Activated B cell treated with CpG ODN at 0.5 μM for 24 hours (primary cell): ENCODE results near the gene RERE. TPM values are rescaled to one million over a fixed set of nuclear protein-coding genes. Genes with fewer than 3 reads are reported as not detected.

Experiments used
- ATAC-seq: fragments of 200-7000 bp; cut with Tn5 transposase; one replicate; pipeline ENCODE4 v1.10.0; 2021; ENCODE audit warnings: low read depth, mild to moderate bottlenecking, moderate library complexity
- CTCF ChIA-PET: fragments of 350-600 bp; sonication (Branson Sonifier 250); formaldehyde crosslinking; loops from one replicate; lab custom pipeline; 2021; ENCODE audit warnings: antibody characterized with exemption; lab: Charles Lee
- POLR2A ChIA-PET: fragments of 350-600 bp; sonication (Branson Sonifier 250); formaldehyde crosslinking; loops from one replicate; lab custom pipeline; 2021; ENCODE audit warnings: antibody characterized with exemption; lab: Charles Lee
- DNase-seq: peaks from one replicate; pipeline ENCODE4 v3.0.0; 2022
- H3K27ac Mint-ChIP-seq: one replicate; pipeline ENCODE4 v1.8.0; 2020; ENCODE audit warnings: mixed read lengths
- H3K27me3 Mint-ChIP-seq: one replicate; pipeline ENCODE4 v1.8.0; 2021; ENCODE audit warnings: mixed read lengths
- H3K36me3 Mint-ChIP-seq: one replicate; pipeline ENCODE4 v1.8.0; 2021; ENCODE audit warnings: low read depth, mixed read lengths
- H3K4me1 Mint-ChIP-seq: one replicate; pipeline ENCODE4 v1.8.0; 2021; ENCODE audit warnings: mixed read lengths
- H3K4me3 Mint-ChIP-seq: one replicate; pipeline ENCODE4 v1.8.0; 2020; ENCODE audit warnings: mild to moderate bottlenecking, mixed read lengths
- H3K9me3 Mint-ChIP-seq: one replicate; pipeline ENCODE4 v1.8.0; 2020; ENCODE audit warnings: mixed read lengths
- intact Hi-C: fragments of 100-400 bp; cut with micrococcal nuclease; formaldehyde crosslinking; loops from one replicate; pipeline ENCODE4 v1.15.1; 2024
- total RNA-seq: library from RNA; stranded (reverse); gene quantifications from 2 replicates; pipeline ENCODE4 v1.2.3, GENCODE V29; 2022
- TF ChIP-seq, protein P1 (sequence below): fragments of 200-600 bp; IDR thresholded peaks from one replicate; pipeline ENCODE4 v1.8.0; 2022; ENCODE audit warnings: antibody characterized with exemption, mild to moderate bottlenecking

Gene RERE
- total RNA-seq, 1 donor from 2014 or later = 98.8 TPM

DNA sequence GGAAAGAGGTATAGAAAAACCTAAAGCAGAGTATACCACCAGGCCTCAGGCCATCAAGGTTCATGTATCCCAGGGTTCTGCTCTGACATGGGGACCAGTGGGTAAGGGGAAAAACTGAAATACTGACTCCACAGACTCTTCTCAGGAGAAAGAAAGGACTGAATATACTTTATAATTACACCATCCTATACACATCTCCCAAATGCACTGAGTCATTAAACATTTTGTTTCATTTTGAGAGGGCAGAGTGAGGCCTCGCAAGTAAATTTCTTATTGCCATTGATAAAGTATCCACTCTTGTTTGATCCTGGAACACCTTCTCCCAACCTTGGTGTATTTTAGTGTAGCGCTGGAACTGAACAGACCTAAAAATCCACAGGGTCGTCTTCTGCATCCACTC lies 251.6 kb downstream of the RERE start:
- Mint-ChIP-seq H3K4me3 (no peak overlapping the region), H3K4me1 (peaks cover 35% of the 10 kb centered on the region), H3K27me3 (no peaks in the 10 kb centered on the region), H3K36me3 (peaks cover 15% of the 10 kb centered on the region), H3K9me3 (no peaks in the 10 kb centered on the region), H3K27ac (no peak overlapping the region)
- no peak for DNase-seq
- intact Hi-C loops = no loop called here
- ATAC-seq = no peak
- ChIA-PET CTCF (interaction anchor here (1.0 to 10.6 kb wide), 2 partner anchors 161 to 283 kb away, joined by 4 to 180 read pairs; no protein-coding TSS in a partner anchor), POLR2A (no interaction called here)
- TF ChIP-seq, protein P1, sequence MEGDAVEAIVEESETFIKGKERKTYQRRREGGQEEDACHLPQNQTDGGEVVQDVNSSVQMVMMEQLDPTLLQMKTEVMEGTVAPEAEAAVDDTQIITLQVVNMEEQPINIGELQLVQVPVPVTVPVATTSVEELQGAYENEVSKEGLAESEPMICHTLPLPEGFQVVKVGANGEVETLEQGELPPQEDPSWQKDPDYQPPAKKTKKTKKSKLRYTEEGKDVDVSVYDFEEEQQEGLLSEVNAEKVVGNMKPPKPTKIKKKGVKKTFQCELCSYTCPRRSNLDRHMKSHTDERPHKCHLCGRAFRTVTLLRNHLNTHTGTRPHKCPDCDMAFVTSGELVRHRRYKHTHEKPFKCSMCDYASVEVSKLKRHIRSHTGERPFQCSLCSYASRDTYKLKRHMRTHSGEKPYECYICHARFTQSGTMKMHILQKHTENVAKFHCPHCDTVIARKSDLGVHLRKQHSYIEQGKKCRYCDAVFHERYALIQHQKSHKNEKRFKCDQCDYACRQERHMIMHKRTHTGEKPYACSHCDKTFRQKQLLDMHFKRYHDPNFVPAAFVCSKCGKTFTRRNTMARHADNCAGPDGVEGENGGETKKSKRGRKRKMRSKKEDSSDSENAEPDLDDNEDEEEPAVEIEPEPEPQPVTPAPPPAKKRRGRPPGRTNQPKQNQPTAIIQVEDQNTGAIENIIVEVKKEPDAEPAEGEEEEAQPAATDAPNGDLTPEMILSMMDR = no peak

DNA sequence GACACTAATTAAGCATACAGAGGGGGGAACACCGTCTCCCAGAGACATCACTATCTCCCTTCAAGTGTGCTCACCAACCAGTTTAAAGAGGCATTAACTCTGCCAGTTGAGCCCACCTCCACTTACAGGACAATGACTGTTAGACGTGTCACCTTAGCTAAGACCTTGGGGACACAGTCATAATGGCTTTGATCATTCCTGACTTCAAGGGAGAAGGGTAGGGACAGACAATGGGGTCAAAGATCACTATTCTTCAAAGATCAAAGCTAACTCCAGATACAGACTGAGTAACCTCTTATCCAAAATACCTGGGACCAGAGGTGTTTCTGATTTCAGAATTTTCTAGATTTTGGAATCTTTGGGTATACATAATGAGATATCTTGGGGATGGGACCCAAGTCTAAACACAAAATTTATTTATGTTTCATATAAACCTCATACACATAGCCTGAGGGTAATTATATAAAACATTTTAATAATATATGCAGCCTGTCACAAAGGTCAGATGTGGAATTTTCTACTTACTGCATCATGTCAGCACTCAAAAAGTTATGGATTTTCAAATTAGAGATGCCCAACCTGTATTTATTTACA lies 253.4 kb downstream of the RERE start:
- Mint-ChIP-seq H3K9me3 (no peaks in the 10 kb centered on the region), H3K27ac (peak overlapping the region; percentile 56), H3K27me3 (no peaks in the 10 kb centered on the region), H3K4me1 (peaks cover 40% of the 10 kb centered on the region), H3K36me3 (peaks cover 12% of the 10 kb centered on the region), H3K4me3 (no peak overlapping the region)
- ChIA-PET CTCF (interaction anchor here (0.7 to 10.6 kb wide), 5 partner anchors 97 to 285 kb away, joined by 3 to 180 read pairs (median 72); no protein-coding TSS in a partner anchor), POLR2A (no interaction called here)
- ATAC-seq (no peak), DNase-seq (no peak)
- TF ChIP-seq, protein P1 = no peak
- intact Hi-C loops = loop anchor here (5.0 kb wide), 1 partner anchor 63 kb away; no protein-coding TSS in a partner anchor

DNA sequence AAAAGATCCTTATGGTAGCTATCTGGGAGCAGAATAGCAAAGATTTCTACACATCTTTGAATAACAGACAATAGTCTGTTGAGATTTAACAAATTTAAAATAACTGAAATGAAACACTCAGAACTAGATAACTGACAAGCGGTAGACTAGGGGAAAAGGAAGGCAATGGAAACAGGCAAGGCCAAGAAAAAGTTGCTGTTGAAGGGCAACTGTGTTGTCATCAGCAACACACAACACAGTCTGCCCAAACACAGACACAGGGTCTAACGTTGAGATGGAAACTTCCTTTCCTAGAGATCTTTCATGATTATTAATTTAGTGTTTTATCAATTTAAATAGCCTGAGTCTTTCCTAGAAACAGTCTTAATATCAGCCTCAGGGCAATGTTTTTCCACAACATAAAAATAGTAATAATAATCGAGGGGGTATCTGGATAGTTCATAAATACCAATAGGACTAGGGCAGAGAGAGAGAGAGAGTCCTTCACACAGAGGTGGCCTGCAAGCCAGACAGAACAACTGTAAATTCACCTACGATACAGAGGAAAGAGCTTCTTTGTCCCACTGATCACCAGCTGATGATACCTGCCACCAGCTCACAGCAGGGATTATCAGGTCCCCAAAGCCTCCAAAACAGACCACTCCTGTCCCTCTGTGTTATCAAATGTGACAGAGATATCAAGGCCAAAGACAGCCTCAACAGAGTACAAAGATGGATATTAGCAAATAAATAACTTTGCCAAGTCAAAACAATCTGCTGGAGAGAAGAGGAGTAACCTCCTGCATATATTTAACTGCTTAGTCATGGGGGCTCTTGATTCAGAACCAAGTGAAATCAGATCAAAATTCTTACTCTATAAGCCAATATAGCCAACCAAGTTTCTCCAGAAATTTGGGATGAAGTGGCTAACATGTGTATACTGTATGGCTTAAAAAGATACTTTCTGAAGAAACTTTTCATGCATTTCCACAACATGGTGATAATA lies 254.3 kb downstream of the RERE start:
- ChIA-PET CTCF (interaction anchor here (0.7 to 10.6 kb wide), 14 partner anchors 8 to 296 kb away, joined by 3 to 180 read pairs (median 6); no protein-coding TSS in a partner anchor), POLR2A (interaction anchor here (0.6 to 1.3 kb wide), 4 partner anchors 8 to 271 kb away, joined by 3 to 4 read pairs (median 4); no protein-coding TSS in a partner anchor)
- Mint-ChIP-seq H3K9me3 (no peaks in the 10 kb centered on the region), H3K27me3 (no peaks in the 10 kb centered on the region), H3K4me1 (peaks cover 40% of the 10 kb centered on the region), H3K27ac (peak overlapping the region; percentile 67), H3K4me3 (no peak overlapping the region), H3K36me3 (peaks cover 10% of the 10 kb centered on the region)
- DNase-seq = no peak
- intact Hi-C loops = loop anchor here (5.0 kb wide), 1 partner anchor 64 kb away; no protein-coding TSS in a partner anchor
- no peak for ATAC-seq
- TF ChIP-seq, protein P1 = no peak

DNA sequence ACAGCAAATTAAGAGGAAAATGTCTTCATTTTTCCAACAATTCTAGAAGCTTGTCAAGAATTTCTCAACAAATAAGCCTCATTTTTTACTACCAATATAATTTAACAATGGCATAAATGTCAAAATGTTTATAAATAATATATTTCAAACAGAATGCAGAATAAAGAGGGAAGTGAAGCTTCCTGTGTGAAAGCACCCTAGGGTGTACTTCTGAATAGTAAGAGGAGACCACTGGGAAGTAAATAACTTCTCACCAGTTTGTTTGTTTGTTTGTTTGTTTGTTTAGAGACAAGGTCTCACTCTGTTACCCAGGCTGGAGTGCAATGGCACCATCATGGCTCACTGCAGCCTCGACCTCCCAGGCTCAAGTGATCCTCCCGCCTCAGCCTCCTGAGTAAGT lies 255.2 kb downstream of the RERE start:
- no peak overlapping the region for H3K4me3 Mint-ChIP-seq
- H3K9me3 Mint-ChIP-seq = no peaks in the 10 kb centered on the region
- TF ChIP-seq, protein P1 = no peak
- intact Hi-C loops = loop anchor here (5.0 kb wide), 1 partner anchor 65 kb away; no protein-coding TSS in a partner anchor
- no peaks in the 10 kb centered on the region for H3K27me3 Mint-ChIP-seq
- peaks cover 6% of the 10 kb centered on the region for H3K36me3 Mint-ChIP-seq
- H3K27ac Mint-ChIP-seq = peak overlapping the region; percentile 67
- H3K4me1 Mint-ChIP-seq = peaks cover 40% of the 10 kb centered on the region
- ATAC-seq (no peak), DNase-seq (no peak)
- CTCF ChIA-PET = interaction anchor here (0.7 to 10.6 kb wide), 23 partner anchors 8 to 297 kb away, joined by 3 to 180 read pairs (median 5); no protein-coding TSS in a partner anchor
- POLR2A ChIA-PET = interaction anchor here (0.5 to 2.4 kb wide), 9 partner anchors 34 to 287 kb away, joined by 3 to 6 read pairs (median 4); partner anchors contain the start of gene RERE
